ENCODE data around the gene PRDX2. TPM values are rescaled to one million over a fixed set of nuclear protein-coding genes. Genes with fewer than 3 reads are reported as not detected.
A peak's percentile ranks its signal among the peaks of the same experiment; 100 is the strongest.
"Not testable (repeated sequence)": the region's sequence is repeated elsewhere in the genome, so short reads cannot be mapped to it uniquely, and the experiment has no call there.

The PRDX2 gene
- polyA plus RNA-seq, 1 donor = 274 TPM

DNA sequence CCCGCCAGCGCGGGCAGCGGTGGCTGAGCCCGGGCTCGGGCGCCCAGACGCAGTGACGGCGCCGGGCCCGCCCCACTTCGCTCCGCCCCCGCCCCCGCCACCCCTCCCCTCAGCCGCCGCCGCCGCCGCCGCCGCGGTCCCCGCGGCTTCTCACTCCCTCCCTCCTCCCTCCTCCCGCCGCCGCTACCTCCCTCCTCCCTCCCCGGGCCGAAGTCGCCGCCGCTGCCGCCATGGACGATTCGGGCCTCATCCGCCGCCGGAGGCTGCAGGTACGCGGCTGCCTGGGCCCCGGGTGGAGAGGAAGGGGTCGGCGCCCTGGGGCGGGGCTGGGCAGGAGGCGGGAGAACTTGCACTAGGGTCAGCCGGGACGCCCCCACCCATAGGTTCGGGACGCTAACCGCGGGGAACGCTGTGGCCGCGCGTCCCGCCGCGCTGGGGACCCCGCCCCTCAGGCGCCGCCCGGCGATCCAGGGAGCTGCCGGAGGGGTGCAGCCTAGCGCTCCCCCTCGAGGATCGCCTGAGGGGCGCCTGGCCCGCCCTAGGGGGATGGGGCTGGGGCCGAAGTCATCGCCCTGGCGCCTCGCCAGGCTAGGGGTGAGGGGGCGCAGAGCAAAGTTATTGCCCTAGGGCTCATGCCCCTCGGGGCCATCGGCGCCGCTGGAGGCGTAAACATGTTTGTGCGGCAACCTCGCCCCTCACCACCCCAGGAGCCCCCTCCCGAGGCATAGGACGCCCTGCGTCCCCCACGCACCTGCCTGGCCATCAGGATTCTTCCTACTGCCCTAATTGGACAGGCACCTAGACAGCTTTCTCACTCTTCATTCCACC, 32.4 kb upstream of the PRDX2 start:
- no peak for DNase-seq

- no peak for DNase-seq
Observed at GRCh38 chr19:12833418-12833737, 31.8 kb upstream of the PRDX2 start.

DNA sequence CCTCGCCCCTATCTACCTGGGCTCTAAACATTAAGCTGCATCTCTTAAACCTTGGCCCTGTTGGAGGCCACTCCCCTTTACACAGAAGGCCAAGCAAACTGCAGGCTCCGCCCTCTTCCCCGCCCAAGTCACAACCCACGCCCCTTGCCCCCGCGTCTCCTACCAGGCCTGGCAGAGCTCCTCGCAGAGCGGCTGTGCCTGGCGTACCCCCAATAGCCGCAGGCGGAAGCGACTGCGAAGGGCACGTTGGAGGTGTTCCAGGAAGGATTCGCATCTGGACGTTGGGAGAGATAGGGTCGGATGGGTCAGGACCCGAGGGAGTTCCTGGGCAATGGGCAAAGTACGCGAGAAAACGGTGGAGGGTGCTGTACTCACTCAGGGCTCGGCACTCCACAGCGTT, 26.9 kb upstream of the PRDX2 start:
- no peak for DNase-seq

DNA sequence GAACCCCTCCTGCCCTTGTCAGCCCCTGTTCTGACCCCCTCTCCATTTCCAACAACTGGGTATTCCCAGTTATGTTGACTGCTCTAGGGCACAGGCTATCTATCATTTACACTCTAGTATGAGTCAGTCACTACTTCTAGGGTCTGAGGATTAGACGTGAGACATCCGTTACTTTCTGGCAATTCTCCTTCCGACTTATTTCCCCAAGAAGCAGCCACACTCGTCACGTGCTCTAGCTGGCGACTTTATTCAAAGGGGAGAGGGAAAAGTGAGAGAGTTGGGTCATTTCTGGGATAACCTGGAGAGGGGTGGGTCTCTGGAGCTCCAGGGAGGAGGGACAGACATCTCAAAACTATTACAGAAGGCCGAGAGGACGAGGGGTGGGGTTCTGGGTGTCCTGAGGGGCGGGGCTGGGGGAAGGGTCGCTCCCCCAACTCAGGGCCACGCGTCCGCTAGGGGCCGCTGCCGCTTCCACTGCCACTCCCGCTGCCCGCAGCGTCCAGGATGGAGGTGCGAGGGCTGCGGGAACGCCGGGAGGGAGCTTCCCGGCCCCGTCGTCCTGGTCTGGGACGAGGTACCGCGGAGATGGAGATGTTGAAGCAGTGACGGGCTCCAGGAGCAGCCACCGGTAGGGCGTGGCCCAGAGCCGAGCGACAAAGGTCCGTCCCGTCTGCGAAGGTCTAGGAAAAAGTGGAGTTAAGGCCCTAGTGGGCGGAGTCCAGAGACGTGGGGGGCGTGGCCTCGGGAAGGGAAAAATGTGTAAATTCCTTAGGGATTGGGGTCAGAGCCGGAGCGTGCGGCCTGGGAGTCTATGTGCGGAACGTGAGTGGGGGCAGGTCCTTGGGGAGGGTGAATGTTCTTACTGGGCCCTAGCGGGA, 23.9 kb upstream of the PRDX2 start:
- DNase-seq = no peak

GRCh38 chr19:12821761-12822160, 20.2 kb upstream of the PRDX2 start:
- DNase-seq = no peak

DNA sequence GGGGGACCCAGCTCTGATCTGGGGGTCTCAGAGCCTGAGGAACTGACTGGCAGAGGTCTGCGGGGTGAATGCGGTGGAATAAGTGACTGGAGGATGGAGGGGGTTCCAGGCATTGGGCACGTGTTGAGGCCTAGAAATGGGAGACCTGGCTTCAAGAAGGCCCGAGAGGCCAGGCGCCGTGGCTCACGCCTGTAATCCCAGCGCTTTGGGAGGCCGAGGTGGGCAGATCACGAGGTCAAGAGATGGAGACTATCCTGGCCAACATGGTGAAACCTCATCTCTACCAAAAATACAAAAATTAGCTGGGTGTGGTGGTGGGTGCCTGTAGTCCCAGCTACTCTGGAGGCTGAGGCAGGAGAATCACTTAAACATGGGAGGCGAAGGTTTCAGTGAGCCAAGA, 16.2 kb upstream of the PRDX2 start:
- DNase-seq = not testable (repeated sequence)

DNA sequence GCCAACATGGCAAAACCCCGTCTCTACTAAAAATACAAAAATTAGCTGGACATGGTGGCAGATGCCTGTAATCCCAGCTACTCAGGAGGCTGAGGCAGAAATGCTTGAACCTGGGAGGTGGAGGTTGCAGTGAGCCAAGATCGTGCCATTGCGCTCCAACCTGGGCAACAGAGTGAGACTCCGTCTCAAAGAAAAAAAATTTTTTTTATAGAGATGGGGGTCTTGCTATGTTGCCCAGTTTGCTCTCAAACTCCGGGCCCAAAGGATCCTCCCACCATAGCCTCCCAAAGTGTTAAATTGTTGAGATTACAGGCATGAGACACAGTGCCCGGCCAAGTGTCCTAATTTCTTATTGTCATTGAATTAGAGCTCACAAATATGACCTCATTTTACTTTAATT, 15.6 kb upstream of the PRDX2 start:
- DNase-seq = not testable (repeated sequence)

DNA sequence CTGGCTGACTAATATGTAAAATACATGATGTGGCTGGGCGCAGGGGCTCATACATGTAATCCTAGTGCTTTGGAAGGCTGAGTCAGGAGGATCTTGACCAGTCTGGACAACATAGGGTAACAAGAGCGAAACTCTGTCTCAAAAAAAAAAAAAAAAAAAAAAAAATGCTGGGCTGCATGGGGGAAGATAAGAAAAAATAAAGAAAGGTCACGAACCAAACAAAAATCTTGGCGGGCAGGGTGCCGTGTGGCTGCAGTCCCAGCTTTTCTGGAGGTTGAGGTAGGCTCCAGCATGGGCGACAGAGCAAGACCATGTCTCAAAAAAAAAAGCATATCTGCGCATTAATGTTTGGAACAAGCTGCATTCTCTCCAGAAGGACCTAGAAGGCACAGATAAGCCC, 13.5 kb upstream of the PRDX2 start:
- DNase-seq = no peak

- peak; percentile 89 for DNase-seq
Observed at GRCh38 chr19:12806242-12807081, 4.9 kb upstream of the PRDX2 start, which contains the start of gene RNASEH2A. TSS of gene RNASEH2A (plus strand) at chr19:12806584. CDS start at chr19:12806674, 90 bp downstream.

DNA sequence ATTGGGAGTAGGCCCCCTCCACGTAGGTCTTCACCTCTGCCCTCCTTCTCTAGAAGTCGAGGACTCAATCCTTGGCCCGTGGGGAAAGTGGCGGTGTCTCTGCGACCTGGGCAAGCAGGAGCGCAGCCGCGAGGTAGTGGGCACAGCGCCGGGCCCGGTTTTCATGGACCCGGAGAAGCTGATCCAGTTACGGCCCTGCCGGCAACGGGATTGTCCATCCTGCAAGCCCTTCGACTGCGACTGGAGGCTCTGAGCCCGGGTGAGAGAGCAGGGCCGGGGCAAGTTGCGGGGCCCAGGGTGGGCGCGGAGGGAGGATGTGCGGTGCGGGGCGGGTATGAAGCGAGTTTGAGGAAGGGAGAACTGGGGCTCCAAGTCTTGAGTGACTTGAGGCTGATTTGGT, 2.5 kb upstream of the PRDX2 start:
- DNase-seq = no peak

GRCh38 chr19:12802267-12803106, 887 bp upstream of the PRDX2 start:
- DNase-seq = no peak

DNA sequence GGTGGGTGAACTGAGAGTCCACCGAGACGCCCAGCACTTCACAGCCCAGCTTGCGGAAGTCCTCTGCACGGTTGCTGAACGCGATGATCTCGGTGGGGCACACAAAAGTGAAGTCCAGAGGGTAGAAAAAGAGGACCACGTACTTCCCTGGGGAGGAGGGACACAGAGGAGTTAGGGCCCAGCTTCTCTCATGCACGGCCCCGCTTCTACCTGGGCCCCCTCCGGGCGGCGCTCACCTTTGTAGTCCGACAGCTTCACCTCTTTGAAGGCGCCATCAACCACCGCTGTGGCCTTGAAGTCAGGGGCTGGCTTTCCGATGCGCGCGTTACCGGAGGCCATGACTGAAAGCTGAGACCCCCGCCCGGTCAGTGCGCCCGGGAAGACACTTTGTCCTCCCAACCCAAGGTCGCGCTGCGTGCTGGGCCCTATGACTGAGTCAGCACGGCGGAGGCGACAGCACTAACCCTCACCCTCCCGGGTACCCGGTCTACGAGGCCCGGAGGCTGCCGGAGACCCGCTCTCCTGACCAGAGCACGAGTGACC, 606 bp downstream of the PRDX2 start:
- DNase-seq = no peak

DNA sequence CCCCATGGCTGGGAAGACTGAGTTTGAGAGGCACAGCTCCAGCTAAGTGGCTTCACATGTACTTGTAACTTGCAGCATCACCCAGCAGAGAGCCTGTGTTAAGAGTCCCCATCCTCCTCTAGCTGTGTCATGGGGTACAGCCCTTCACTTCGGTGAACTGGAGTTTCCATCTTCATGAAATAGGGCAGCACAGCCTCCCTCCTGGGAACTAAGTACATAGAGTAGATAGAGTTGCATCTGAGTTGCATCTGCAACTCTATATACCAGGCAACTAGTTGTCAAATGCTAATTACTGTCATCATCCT, 1.2 kb downstream of the PRDX2 start:
- DNase-seq = no peak

DNA sequence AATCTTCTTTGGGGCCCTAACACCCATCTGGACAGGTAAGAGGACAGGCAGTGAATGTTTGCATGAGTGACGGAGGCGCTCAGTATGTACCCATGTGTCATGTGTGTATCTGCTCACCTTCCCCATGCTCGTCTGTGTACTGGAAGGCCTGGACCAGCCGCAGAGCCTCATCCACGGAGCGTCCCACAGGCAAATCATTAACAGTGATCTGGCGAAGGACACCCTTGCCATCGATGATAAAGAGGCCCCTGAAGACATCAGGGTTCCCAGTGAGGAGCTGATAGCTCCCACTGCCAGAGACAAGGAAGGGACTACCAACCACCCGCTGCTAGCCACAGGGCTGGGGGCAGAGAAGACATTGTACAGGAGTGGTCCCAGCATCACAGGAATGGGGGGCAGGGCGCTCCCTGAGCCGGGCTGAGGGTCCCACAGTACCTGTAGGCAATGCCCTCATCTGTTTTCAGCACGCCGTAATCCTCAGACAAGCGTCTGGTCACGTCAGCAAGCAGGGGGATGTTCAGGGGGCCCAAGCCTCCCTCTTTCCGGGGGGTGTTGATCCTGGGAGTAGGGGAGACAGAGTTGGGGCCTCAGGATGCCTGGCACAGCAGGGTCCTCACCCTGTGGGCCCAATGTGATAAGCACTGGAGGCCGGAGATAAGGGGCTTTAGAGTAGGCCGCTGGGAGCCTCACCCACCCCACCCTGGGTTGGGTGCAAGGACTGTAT, 1.7 kb downstream of the PRDX2 start:
- DNase-seq = no peak

DNA sequence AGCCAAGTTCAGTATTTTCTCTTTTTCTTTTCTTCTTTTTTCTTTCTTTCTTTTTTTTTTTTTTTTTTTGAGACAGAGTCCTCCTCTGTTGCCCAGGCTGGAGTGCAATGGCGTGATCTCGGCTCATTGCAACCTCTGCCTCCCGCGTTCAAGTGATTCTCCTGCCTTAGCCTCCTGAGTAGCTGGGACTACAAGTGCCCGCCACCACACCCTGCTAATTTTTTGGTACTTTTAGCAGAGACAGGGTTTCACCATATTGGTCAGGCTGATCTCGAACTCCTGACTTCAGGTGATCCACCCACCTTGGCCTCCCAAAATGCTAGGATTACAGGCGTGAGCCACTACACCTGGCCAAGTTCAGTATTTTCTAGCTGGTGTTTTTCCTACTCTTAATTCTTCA, 4.0 kb downstream of the PRDX2 start:
- DNase-seq = not testable (repeated sequence)

GRCh38 chr19:12797141-12797587, 4.4 kb downstream of the PRDX2 start:
- no peak for DNase-seq

DNA sequence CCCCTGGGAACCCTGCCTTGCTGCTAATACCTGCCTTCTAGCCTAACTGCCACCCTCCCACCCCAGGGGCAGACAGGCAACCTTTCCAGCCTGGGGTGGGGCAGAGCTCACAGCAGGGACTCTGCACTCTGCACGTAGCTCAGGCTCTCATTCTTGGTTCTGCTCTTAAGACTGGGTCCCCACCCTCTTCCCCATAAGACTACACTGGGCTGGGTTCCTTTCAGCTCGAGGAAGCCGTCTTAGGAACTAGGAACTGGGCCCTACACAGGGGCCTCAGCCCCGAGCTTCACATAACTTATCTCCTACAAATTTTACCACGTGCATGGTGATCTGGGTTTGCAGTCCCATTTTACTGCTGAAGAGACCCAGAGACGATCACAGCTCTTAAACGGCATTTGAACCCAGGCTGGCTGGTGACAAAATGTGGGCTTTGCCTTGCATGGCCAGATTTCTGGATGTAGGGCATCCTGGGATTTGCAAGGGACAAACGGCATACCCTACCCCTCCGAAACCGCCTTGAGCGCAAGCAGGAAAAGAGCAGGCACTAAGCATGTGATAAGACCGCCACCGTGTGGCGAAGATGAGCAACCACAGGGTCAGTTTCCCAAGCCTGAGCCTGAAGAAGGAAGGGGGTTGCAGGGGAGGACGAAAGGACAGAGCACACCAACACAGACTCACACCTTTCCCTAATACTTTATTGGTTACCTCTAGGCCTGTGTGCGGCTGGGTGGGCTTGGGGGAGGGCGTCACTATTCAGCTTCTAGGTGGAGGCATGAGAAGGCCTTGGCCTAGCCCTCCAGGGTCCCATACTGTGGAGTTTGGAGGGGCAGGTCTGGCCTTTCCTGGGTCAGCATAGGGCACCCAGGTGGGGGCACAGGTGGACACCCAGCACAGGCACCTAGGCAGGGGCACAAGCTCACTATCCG, 5.2 kb downstream of the PRDX2 start:
- no peak for DNase-seq

GRCh38 chr19:12794971-12795381, 6.6 kb downstream of the PRDX2 start:
- DNase-seq = no peak

DNA sequence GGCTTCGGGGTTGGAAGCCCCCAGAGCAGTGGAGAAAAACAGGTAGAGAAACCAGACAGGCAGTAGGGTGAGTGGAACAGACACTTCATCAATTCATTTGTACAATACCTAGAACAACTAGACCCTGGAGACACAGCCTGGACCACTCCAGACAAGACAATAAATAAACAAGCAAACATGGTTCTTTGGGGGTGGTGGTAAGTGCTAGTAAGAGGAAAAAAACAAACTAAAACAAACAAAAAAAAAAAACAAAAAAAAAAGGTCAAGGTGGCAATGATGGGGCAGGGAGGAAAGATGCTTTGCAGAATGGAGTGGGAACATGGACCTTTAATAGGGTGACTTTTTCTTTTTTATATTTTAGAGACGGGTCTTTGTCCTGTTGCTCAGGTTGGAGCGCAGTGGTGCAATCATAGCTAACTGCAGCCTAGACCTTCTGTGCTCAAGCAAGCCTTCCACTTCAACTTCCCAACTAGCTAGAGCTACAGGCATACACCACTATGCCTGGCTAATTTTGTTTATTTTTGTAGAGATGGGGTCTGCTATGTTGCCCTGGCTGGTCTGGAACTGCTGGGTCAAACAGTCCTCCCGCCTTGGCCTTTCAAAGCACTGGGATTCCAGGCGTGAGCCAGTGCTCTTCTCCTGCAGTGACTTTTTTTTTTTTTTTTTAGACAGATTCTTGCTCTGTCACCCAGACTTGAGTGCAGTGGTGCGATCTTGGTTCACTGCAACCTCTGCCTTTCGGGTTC, 7.2 kb downstream of the PRDX2 start:
- DNase-seq = no peak
